GM12801 (cell line): Measurements from ENCODE around the gene P2RX6.

Experiments
- TF ChIP-seq, protein P1 (sequence below): IDR thresholded peaks from one replicate; pipeline ENCODE4 v1.5.1; 2011; ENCODE audit warnings: control low read depth; ENCODE audit not compliant: insufficient read length; ENCODE audit errors: extremely low read depth

The P2RX6 gene

DNA sequence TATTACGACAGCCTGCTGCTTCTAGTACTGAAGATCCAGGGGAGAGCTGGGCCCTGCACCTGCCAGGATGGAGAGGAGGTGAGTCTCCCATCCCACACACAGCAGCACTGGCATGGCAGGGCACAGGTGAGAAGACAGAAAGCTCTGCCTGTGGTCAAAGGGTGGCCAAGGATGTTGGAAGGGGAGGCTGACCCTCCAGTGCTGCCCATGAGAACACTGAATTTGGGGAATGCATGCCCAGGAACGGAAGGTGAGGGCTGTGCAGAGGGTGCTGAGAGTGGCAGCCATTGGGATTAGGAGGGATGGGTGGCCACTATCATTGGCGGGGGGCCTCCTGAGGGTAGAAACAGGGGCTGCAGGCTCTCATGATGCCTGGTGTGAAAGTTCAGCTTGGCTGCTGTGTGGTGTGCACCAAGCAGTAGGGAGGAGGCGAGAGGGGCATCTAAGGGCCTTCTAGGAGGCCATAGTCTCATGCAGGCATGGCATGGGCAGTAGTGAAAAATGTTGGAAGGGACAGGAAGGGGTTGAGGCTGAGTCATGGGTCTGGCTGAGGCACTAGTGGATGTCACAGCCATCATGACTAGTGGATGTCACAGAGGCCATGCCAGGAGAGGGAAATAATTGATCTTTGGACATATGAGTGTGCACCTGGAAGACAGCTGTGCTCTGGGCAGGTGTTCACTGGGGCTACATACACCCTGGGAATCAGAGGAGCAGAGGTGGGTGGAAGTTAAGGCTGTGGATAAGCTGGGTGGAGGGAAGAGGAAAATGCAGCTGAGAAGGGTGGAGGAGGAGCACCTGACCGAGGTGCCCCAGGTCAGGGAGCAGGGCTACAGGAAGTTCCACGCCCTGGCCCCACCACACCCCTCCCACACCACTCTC lies 28.3 kb downstream of the P2RX6 start:
- TF ChIP-seq, protein P1, sequence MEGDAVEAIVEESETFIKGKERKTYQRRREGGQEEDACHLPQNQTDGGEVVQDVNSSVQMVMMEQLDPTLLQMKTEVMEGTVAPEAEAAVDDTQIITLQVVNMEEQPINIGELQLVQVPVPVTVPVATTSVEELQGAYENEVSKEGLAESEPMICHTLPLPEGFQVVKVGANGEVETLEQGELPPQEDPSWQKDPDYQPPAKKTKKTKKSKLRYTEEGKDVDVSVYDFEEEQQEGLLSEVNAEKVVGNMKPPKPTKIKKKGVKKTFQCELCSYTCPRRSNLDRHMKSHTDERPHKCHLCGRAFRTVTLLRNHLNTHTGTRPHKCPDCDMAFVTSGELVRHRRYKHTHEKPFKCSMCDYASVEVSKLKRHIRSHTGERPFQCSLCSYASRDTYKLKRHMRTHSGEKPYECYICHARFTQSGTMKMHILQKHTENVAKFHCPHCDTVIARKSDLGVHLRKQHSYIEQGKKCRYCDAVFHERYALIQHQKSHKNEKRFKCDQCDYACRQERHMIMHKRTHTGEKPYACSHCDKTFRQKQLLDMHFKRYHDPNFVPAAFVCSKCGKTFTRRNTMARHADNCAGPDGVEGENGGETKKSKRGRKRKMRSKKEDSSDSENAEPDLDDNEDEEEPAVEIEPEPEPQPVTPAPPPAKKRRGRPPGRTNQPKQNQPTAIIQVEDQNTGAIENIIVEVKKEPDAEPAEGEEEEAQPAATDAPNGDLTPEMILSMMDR, result no peak

DNA sequence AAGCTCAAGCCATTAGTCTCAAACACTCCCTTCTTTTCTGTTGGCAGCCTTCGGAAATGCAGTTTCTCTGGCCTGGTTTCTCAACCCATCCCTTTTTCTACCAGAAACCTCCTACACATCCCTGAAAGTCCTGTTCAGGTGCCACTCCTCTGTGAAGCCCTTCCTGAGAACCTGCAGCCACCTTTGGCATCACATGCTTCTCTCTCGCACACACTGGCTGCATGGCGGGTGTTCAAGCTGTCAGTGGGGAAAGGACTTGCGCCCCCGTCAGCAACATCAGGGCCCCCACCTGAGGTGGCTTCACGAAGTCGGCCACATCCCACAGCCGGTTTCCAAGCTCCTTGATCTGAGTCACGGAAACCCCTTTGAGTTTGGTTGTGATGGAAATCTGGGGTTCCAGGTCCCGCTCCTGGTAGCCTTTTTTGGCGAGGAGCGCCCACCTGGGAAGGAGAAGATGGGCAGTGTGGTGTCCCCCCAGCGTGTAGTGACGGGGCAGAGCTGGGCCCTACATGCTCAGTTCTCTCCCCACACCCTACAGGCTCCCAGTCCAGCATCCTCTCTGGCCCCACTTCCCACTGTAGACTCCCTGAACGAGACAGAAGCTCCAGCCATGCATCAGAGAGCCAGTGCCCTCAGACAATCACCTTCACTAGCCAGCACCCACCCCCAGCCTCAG lies 29.0 kb downstream of the P2RX6 start:
- TF ChIP-seq, protein P1, result no peak

DNA sequence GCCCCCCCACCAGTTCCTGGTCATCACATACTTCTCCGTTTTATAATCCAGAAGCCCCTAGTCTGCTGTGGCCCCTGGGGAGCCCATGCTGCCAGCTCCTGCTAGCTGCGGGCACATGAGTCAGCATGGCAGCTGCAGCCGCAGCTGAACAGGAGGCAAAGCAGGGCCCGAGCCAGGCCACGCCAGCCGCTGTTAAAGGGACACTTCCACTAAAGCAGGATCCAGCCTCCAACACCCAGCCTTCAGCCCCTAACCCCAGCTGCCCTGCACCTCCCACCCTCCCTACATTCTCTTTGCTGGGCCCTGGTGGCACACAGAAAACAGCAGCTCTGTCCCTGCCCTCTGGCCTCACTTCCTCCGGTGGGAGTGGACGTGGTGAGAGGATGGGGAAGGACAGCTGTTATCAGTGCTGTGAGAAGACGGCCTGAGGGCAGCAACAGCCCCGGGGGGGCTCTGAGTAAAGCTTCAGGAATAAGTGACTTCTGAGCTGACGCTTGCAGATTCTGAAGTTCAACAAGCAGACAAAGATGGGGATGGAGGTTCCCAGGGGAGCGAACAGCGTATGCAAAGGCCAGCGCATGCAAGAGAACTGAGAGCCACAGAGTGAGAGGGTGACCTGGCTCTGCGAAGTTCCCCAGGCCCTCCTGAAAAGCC lies 30.1 kb downstream of the P2RX6 start:
- TF ChIP-seq, protein P1, result no peak

DNA sequence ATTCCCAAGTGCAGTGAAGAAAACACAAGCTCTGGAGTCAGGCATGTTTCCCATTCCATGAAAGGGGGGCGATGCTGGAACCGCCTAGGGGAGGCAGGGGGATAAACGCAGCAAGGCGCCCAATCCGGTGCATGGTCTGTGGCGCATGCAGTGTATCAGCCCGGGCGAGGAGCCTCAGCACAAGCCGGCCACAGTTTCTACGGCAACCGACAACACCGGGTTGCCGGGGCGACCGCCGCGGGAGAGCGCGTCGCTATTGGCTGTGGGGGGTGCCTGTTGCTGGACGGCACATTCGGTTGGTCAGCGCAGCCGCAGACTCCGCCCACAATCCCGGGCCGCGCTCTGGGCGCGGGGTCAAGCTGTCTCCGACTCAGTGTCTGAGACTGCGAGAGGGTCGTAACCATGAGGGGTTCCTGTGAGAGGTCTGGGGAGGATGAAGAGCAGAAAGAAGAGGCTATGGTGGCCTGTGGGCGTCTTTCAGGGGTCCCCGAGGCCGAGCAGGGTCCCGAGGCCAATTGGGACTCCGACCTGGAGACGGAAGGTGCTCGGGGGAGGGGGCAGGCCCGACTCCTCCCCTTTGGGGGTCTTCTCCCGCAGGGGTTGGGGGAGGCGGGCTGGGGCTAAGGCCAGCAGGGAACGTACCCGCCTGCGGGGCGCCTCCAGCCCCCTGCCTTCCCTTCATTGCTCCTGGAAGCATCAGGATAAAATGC lies 30.8 kb downstream of the P2RX6 start, which contains the start of gene LRRC74B:
TSS of gene LRRC74B (plus strand) at position 362 of the 710 bp plus-strand sequence. CDS start at position 403, 41 bp downstream.
- TF ChIP-seq, protein P1, result no peak

DNA sequence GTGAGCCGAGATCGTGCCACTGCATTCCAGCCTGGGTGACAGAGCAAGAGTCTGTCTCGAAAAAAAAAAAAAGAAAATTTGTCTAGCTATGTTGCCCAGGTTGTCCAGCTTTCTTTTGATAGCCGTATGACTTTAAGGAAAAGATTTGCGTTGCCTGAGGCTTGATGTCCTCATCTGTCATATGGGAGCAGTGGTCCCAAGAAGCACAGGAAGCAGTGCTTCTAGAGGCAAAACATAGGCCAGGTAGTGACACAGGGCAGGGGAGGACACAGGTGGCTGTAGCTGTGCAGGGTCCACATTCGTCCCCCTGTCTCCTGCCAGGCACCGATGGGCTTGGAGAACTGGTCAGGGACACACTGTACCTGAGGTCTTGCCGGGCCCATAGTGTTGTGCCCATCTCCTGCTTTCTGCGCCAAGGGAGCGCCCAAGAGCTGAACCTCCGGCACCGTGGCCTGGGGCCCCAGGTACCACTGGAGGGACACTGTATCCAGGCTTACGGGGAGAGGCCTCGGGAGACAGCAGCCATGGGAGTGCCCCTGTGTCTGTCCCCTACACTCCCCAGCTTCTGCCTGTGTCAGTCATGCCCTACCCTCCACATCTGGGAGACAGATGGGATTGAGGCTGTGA lies 32.2 kb downstream of the P2RX6 start:
- TF ChIP-seq, protein P1, result no peak

DNA sequence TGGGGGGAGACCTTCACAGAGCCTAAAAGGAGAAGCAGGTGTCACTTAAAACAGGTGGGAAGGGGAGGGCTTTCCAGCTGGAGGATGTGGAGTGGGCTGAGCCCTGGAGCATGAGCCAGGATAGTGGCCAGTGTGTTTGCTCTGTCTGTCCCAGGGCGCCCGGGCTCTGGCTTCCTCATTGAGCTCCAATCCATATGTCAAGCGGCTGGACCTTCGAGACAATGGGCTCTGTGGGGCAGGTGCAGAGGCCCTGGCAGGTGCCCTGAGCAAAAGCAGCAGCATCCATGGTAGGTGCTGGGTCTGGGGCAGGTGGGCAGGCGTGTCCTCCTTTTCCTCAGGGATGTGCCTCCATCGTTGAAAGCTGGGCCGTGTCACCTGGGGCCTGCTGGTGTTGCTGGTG lies 32.8 kb downstream of the P2RX6 start:
- TF ChIP-seq, protein P1, result no peak
